GM12878 (cell line): ENCODE results near the gene CCNDBP1.

Source experiments
- IRF3 ChIP-seq: fragments of 450-650 bp; IDR thresholded peaks from 2 replicates; pipeline ENCODE4 v1.6.1; 2014; ENCODE audit warnings: mild to moderate bottlenecking
- POLR2A ChIP-seq: IDR thresholded peaks from 2 replicates; pipeline ENCODE4 v1.6.1; 2011; ENCODE audit warnings: low read depth, mild to moderate bottlenecking, low read length
- POLR2AphosphoS5 ChIP-seq: IDR thresholded peaks from 2 replicates; pipeline ENCODE4 v1.6.1; 2011; ENCODE audit warnings: mild to moderate bottlenecking, low read length, inconsistent platforms
- RCOR1 ChIP-seq: conservative IDR thresholded peaks from 2 replicates; pipeline ENCODE4 v1.6.1; 2012; ENCODE audit warnings: low read depth, low read length, improper control_type of control experiment
- SMC3 ChIP-seq: IDR thresholded peaks from 2 replicates; pipeline ENCODE4 v1.6.1; 2011; ENCODE audit warnings: low read length, improper control_type of control experiment, borderline replicate concordance
- SPI1 ChIP-seq: IDR thresholded peaks from 2 replicates; pipeline ENCODE4 v1.6.1; 2011; ENCODE audit warnings: low read depth, mild to moderate bottlenecking, low read length, moderate library complexity, borderline replicate concordance; ENCODE audit not compliant: insufficient read depth
- YY1 ChIP-seq: IDR thresholded peaks from 2 replicates; pipeline ENCODE4 v1.6.1; 2011; ENCODE audit warnings: low read depth, mild to moderate bottlenecking, low read length
- TF ChIP-seq, protein P1 (sequence below): IDR thresholded peaks from 2 replicates; pipeline ENCODE4 v1.6.1; 2012; ENCODE audit warnings: mild to moderate bottlenecking, low read depth, low read length

DNA sequence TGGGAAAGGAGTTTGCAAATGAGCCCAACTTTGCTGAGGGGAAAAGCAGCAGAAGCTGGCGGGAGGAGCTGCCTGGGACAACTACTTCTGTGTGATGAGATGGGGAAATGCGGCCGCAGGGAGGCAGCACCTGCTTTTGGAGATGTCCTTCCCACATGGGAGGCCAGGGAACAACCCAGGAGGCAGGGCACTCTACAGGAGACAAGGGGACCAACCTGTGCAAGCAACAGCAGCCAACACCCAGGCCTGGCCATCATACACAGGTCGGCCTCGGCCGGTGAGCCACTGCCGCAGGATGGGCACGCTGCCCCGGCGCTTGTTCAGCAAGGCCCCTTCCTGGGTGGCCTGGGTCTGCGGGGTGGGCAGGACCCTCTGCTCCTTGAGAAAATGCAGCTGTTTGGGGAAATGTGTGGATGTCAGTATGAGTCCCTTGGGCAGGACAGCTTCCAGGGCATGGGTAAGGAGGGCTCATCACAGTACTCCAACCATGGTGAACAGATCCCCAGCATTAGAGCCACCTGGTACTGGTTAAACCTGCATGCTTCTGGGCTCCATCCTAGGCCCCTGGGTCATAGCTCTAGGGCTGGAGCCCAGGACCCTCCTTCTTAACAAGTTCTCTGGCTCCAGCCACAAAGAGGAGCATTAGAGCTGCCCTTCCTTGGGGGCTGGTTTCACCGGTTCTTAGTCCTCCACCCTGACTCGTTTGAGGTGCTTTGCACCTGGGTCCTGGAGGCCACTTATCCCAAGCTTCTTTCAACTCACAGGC is 24.0 kb downstream of the CCNDBP1 start:
- TF ChIP-seq RCOR1 (no peak), SMC3 (no peak), POLR2AphosphoS5 (no peak), POLR2A (no peak), YY1 (no peak), SPI1 (no peak), IRF3 (no peak)
- TF ChIP-seq, protein P1, sequence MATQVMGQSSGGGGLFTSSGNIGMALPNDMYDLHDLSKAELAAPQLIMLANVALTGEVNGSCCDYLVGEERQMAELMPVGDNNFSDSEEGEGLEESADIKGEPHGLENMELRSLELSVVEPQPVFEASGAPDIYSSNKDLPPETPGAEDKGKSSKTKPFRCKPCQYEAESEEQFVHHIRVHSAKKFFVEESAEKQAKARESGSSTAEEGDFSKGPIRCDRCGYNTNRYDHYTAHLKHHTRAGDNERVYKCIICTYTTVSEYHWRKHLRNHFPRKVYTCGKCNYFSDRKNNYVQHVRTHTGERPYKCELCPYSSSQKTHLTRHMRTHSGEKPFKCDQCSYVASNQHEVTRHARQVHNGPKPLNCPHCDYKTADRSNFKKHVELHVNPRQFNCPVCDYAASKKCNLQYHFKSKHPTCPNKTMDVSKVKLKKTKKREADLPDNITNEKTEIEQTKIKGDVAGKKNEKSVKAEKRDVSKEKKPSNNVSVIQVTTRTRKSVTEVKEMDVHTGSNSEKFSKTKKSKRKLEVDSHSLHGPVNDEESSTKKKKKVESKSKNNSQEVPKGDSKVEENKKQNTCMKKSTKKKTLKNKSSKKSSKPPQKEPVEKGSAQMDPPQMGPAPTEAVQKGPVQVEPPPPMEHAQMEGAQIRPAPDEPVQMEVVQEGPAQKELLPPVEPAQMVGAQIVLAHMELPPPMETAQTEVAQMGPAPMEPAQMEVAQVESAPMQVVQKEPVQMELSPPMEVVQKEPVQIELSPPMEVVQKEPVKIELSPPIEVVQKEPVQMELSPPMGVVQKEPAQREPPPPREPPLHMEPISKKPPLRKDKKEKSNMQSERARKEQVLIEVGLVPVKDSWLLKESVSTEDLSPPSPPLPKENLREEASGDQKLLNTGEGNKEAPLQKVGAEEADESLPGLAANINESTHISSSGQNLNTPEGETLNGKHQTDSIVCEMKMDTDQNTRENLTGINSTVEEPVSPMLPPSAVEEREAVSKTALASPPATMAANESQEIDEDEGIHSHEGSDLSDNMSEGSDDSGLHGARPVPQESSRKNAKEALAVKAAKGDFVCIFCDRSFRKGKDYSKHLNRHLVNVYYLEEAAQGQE = no peak
